ENCODE measurements around the gene MYRIP.
"Not testable (repeated sequence)": the region's sequence is repeated elsewhere in the genome, so short reads cannot be mapped to it uniquely, and the experiment has no call there.

The MYRIP gene

DNA sequence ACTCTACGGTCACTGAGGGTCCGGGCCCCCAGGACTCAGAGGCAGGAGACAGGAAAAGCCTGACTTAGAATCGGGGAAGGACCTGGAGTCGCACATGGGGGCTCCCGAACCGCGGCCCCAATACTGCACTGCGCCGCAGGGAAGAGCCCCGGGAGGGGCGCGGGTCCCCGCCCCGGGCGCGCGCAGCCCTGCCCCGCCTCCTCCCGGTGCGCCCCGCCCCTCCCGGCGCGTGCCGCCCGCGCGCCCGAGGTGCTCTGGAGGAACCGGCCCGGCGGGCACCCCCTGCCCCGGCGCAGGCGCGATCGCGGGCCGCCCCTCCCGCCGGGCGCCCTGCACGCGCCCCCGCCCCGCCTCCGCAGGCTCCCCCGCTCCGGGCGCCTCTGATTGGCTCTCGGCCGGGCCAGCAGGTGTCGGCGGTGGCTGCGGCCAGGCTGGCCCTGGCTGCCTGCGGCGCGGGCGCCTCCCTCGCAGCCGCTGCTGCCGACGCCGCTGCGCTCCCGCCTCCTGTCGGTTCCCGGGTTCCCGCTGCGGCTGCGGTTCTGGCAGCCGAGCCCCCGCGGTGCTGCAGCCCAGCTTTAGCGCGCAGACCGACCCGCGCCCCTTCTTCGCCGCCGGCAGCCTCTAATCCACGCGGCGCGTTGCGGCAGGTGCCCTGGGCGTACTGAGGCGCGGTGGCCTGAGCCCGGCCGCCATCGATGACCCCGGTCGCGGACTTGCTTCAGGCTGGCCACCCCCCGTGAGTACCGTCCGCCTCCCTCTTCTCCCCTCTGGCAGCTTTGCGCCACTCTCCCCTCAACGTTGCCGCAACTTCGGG is at the start of gene MYRIP:
Gene MYRIP, plus strand, starts transcription at position 429 of the 814 bp plus-strand sequence. CDS start 91,208 bp downstream, outside the sequence.
- DNase-seq (ENCODE audit: low spot score): no peak

DNA sequence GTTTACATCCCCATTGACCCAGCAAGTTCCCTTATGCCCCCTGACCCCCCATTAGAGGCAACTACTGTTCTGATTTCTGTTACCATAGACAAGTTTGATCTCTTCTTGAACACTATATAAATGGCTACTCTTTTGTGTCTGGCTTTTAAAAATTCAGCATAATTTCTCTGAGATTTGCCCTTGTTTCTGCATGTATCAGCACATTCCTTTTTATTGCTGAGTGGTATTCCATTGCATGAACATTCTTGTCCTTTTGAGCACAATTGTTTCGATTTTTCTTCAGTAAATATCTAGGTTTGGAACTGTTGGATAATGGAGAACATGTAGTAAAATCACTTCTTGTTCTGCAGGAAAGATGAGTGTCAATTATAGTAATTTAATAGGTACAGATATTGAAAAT is 49.1 kb upstream of the MYRIP start:
- DNase-seq (ENCODE audit: low spot score): no peak

DNA sequence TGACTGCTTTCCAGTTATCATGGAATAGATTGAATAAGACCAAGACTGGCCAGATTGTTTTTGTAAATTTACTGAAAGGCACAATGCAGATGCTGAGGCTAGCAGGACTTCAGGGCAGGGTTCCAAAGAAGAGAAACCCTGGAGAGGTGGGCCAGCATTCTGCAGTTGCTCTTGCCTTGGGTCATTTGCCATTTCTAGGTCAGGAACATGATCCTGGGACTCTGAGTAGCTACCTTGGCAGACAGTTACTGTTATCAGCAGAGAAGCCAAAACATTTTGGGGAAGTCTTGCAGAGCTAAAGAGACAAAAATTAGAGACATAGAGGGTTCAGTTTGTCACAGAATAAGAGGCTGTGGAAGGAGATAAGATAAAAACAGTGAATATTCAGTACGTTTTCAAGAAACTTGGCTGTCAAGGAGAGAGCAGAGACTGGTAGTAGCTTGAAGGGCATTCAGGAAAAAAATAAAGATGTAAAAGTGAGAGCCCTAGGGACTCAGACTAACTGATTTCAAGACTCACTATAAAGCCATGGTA is 46.8 kb upstream of the MYRIP start:
- no peak for DNase-seq (ENCODE audit: low spot score)

DNA sequence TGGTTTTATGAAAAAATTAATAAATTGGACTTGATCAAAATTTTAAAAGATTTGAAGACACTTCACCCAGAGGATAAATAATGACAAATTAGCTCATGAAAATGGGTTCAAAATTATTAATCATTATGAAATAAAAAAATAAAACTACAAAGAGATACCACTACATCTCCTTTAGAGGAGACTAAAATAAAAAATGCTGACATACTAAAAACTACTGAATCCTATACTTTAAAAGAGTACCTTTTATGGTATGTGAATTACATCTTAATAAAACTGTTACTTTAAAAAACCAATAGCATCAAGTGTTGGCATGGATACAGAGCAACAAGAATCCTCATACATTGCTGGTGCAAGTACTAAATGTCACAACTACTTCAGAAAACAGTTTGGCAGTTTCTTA is 46.0 kb upstream of the MYRIP start:
- DNase-seq (ENCODE audit: low spot score): no peak

DNA sequence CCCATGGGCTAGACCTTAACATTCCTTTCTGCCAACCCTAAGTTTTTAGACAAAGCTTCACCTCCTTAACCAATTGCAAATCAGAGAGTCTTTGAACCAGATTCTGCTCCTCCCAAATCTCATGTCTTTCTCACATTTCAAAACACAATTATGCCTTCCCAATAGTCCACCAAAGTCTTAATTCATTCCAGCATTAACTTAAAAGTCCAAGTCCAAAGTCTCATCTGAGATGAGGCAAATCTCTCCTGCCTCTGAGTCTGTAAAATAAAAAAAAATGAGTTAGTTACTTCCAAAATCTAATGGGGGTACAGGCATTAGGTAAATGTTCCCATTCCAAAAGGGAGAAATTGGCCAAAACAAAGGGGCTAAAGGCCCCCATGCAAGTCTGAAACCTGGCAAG is 43.8 kb upstream of the MYRIP start:
- no peak for DNase-seq (ENCODE audit: low spot score)

DNA sequence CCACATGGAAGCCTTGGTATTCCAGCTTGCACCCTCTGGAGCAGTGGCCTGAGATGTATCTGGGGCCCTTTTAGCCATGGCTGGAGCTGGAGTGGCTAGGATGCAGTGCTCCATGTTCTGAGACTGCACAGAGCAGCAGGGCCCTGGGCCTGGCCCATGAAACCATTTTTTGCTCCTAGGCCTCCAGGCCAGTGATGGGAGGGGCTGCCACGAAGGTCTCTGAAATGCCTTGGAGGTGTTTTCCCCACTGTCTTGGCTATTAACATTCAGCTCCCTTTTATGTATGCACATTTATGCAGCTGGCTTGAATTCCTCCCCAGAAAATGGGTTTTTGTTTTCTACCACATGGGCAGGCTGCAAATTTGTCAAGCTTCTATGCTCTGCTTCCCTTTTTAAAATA is 43.0 kb upstream of the MYRIP start:
- DNase-seq (ENCODE audit: low spot score): no peak

DNA sequence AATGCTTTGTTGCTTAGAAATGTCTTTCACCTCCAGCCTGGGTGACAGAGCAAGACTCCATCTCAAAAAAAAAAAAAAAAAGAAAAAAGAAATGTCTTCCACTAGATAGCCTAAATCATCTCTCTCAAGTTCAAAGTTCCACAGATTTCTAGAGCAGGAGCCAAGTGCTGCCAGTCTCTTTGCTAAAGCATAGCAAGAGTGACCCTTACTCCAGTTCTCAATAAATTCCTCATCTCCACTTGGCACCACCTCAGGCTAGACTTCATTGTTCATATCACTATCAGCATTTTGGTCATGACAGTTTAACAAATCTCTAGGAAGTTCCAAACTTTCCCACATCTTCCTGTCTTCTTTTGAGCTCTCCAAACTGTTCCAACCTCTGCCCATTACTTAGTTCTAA is 42.5 kb upstream of the MYRIP start:
- DNase-seq (ENCODE audit: low spot score): not testable (repeated sequence)

DNA sequence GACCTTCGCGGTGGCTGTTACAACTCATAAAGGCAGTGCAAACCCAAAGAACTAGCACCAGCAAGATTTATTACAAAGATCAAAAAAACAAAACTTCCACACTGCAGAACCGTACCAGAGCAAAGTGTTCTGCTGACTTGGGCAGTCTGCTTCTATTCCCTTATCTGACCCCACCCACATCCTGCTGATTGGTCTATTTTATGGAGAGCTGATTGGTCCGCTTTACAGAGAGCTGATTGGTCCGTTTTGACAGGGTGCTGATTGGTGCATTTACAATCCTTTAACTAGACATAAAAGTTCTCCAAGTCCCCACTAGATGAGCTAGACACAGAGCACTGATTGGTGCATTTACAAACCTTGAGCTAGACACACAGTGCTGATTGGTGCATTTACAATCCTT is 31.2 kb upstream of the MYRIP start:
- not testable (repeated sequence) for DNase-seq (ENCODE audit: low spot score)

DNA sequence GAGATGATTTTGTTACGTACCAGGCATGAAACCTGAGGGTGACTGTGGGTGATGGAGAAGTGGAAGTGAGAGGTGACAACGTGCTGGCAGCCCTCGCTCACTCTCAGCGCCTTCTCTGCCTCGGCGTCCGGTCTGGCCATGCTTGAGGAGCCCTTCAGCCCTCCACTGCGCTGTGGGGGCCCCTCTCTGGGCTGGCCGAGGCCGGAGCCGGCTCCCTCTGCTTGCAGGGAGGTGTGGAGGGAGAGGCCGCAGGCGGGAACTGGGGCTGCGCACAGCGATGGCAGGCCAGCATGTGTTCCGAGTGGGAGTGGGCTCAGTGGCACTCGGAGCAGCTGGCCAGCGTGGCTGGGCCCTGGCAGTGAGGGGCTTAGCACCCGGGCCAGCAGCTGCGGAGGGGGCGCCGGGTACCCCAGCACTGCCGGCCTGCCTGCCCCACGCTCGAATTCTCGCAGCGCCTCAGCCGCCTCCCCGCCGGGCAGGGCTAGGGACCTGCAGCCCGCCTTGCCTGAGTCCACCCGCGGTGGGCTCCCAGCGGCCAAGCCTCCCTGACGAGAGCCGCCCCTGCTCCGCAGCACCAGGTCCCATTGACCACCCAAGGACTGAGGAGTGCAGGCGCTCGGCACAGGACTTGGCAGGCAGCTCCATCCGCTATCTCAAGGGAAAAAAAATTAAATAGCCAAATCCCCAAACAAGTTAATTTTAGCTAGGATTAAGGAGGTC is 29.7 kb upstream of the MYRIP start:
- no peak for DNase-seq (ENCODE audit: low spot score)

DNA sequence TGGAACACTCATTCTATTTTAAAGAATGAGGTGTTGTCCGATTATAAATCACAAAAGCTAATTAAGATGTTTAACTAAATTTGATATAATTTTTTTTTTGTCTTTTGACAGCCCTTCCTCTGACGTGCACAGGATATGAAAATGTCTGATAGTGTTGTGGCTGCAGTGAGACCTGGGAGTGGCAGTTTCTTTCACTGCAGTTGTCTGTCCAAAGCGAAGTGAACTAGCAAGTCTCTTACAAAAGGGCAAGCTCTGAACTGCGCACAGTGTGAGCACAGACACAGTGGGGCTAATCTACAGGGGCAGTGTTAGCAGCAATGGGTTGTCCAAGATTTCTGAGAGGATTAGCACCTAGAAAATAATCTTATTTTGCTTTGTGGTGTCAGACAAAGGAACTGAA is 29.1 kb upstream of the MYRIP start:
- no peak for DNase-seq (ENCODE audit: low spot score)

DNA sequence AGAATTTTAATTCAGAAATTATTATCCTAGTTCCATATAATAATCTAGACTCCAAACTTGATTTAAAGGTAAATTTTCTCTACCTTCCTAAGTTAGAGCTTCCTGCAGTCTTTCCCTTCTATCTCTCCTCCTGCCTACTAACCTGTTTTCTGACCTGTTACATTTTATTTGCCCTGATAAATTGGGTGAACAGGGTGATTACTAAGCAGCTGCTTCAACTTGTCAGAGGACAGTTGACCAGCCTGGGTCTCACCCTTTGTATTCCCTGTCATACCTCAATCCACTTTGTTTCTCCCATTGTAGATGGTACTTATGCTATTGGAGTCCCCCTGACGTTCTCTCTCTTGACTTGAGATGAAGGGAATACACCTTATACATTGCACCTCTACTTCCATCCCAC is 28.4 kb upstream of the MYRIP start:
- no peak for DNase-seq (ENCODE audit: low spot score)

DNA sequence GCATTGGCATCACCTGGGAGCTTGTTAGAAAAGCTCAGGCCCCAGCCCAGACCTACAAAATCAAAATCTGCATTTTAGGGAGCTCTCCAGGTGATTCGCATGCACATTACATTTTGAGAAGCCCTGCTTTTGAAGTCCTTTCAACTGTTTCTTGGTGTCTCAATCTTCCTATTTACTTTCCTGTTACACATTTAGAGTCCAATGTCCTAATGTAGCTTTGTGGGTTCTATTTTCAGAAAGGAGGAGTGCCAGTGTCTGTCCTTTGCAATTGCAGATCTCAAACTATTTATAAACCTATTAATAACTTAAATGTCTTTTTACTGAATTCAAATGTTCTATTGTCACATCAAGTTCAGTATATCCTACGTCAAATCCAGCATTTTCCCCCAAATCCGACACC is 27.8 kb upstream of the MYRIP start:
- DNase-seq (ENCODE audit: low spot score): no peak

DNA sequence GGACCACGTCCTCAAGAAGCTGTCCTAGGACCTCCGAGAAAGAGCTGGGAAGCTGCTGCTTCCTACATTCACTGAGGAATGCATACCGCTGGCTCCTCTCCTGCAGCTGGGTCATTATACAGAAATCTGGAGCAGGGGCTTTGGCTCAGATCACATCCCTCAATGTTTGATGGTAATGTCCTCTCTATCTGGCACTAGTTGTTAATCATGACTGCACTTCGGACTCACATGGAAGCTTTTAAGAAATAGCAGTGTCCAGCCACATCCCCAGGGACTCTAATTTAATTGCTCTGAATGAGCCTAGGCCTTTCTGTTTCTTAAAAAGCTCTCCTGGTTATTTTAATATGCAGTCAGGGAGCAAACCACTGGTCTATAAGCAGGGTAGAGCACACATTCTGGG is 25.7 kb upstream of the MYRIP start:
- no peak for DNase-seq (ENCODE audit: low spot score)

DNA sequence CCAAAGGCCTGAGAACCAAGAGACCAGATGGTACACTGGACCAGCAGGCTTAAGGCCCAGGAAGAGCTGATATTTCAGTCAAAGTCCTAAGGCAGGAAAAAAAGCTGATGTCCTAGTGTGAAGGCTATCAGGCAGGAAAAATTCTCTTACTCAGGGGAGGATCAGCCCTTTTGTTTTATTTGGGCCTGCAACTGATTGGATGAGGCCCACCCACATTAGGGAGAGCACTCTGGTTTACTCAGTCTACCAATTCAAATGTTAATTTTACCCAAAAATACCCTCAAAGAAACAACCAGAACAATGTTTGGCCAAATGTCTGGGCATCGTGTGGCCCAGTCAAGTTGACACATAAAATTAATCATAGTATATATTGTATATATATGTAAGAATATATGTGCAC is 24.5 kb upstream of the MYRIP start:
- no peak for DNase-seq (ENCODE audit: low spot score)

DNA sequence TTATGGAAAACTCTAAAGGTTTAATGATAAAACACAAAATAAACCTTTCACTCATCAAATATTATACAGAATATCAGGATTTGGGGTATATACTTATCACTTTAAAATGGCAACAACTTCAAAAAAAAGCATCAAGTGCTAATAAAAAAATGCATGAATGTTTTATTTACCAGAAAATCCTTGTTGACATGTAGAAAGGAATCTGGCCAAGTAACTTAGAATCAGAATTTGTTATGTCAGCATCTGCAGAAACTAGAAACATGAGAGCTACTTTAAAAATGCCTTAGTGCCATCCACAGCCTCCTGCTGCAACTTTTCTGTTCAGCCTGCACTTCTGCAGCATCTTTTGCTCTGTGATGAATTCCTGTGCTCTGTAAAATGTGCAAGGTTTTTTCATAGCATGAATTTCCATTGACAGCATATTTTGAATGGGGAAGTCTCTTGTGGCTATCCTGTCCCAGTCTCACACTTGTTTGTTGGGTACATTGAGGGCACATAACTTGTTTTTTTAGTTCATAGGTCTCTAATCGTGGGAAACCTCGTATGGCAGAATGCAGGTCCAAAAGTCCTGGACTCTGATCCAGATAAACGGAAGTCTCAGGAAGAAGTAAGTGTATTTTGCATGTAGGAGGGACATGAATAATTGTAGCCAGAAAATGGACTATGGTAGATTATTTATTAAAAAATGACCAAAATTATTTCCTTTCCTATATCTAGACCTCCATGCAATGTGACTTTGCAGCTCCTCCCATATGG is 21.1 kb upstream of the MYRIP start:
- no peak for DNase-seq (ENCODE audit: low spot score)

DNA sequence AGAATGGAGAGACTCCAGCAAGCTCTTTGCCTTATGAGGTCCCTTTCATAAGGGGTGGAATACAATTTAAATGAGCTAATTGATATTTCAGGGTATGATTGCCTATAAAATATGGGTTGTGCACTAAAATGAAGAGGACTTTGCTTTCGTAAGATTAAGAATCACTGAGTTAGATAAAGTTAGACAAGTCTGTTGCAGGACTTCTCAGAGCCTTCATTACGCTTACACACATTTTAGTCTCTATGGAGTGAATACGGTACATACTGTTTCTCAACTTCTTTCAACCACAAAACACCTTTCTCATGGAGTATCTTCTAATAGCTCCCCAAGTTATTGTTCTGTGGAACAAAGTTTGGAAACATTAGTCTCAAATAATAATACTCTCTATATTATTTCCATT is 17.8 kb upstream of the MYRIP start:
- no peak for DNase-seq (ENCODE audit: low spot score)

DNA sequence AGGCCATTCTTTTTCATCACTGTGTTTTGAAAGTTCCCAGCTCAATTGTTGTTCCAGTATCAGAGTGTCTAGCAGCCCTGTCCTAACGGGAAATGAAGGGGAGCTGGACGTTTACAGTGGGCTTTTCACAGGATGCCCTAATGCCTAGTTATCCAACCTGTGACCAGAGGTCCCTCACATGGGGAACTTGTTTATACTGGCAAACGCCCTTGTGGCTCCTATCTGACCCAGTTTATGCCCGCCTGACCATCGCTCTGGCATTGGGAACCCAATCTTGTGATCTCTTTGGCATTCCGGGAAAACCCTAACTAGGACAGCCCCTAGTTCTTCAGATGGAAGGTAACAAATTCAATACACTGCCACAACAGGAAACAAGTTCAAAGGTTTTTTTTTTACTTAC is 14.5 kb upstream of the MYRIP start:
- no peak for DNase-seq (ENCODE audit: low spot score)

DNA sequence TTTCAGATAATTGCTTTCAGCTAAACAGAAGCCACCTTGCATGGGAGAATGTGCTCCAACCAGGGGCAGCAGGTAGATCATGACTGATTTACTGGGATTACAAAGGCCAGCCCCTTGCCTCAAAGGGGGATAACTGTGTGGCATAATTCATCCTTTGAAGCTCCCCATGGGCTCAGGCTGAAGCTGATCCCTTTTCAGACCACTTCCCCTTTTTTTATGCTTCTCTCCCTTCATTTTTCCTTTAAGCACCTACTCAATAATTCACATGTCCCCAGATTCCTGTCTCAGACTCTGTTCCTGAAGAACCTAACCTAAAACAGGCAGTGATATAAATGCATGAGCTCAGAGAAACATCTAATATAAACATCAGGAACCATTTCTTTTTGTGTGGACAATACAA is 8.2 kb upstream of the MYRIP start:
- DNase-seq (ENCODE audit: low spot score): no peak

DNA sequence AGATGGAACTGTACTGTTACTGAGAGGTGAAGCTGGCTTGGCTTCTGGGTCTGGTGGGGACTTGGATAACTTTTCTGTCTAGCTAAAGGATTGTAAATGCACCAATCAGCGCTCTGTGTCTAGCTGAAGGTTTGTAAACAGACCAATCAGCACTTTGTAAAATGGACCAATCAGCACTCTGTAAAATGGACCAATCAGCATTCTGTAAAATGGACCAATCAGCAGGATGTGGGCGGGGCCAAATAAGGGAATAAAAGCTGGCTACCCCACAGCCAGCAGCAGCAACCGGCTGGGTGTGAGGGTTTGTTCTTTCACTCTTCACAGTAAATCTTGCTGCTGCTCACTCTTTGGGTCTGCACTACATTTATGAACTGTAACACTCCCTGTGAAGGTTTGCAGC is 6.9 kb upstream of the MYRIP start:
- DNase-seq (ENCODE audit: low spot score): not testable (repeated sequence)

DNA sequence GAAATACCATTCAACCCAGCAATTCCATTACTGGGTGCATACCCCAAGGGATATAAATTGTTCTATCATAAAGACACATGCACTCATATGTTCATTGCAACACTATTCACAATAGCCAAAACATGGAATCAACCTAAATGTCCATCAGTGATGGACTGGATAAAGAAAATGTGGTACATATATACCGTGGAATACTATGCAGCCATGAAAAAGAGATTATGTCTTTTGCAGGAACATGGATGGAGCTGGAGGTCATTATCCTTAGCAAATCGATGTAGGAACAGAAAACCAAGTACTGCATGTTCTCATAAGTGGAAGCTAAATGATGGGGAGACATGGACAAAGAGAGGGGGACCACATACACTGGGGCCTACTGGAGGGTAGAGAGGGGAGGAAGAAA is 5.5 kb upstream of the MYRIP start:
- DNase-seq (ENCODE audit: low spot score): no peak

DNA sequence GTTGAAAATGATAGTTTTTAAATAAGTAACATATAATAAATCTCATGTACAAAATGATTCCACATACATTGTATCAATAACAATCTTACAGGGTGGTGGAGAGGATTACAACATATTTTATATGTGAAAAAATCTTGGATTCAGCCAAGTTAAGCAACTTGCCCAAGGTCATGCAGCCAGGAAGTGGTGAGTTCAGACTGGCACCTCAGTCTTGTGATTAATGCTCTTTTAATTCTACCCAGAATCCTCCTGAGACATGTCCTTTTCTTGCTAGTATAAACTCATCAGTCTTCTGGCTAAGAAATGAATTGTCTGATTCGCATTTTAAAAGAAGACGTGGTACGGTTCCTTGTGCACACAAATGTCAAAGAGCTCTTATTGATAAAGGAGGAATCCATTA is 4.5 kb upstream of the MYRIP start:
- no peak for DNase-seq (ENCODE audit: low spot score)

DNA sequence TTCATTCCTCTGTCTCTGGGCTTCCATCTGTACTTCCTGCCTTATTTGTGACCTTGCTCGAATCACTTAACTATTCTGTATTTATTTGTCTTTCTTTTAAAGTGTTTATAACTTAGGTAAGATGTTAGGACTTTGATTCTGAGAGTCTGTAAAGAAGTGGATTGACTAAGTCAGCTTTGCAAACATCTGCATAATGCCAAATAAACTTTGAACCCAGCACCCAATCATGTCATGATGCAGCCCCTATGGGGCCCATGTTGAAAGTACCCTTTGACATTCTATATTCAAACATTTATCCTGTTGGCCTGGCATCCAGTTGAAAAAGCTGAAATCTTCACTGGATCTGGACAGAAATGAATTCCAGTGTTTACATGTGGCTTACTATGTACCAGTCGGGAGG is 3.8 kb upstream of the MYRIP start:
- no peak for DNase-seq (ENCODE audit: low spot score)

DNA sequence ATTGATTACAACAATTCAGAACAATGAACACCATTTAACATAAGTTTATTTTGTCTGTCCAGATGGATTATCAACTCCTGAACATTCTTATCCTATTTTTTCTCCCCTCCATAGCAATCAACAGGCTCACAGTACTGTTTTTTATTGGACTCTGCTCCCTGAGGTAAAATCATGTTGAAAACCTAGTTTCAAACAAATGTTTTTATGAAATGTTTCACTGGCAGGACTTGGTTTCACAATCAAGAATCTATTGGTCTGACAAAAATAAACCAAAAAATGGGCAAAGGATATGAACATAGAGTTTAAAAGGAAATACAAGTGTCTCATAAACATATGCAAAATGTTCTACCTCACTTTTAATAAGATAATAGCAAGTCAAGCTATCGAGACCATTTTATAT is 2.6 kb upstream of the MYRIP start:
- DNase-seq (ENCODE audit: low spot score): no peak

Measured in CD4-positive, alpha-beta T cell treated with Interleukin-2 at 100 ng/mL for 4 hours (primary cell).